WTC11 (cell line): ENCODE results near the gene OGFOD3. TPM values are rescaled to one million over a fixed set of nuclear protein-coding genes. Genes with fewer than 3 reads are reported as not detected.

ENCODE experiments used
- ATAC-seq: fragments of 200-7000 bp; cut with Tn5 transposase; 2 replicates; pipeline ENCODE4 v1.10.0; 2021; ENCODE audit warnings: mild to moderate bottlenecking, moderate library complexity
- CTCF ChIA-PET: fragments of 300-600 bp; sonication (Branson Sonifier 250); formaldehyde crosslinking; loops from one replicate; lab custom pipeline; 2021; ENCODE audit warnings: antibody characterized with exemption; lab: Charles Lee
- POLR2A ChIA-PET: fragments of 350-600 bp; sonication (Branson Sonifier 250); formaldehyde crosslinking; loops from one replicate; lab custom pipeline; 2021; ENCODE audit warnings: antibody characterized with exemption; lab: Charles Lee
- DNase-seq: peaks from one replicate; pipeline ENCODE4 v3.0.0; 2021; ENCODE audit warnings: low spot score
- H3K27ac Mint-ChIP-seq: 2 replicates; pipeline ENCODE4 v1.8.0; 2021; ENCODE audit warnings: mixed read lengths
- H3K27me3 Mint-ChIP-seq: 2 replicates; pipeline ENCODE4 v1.8.0; 2021; ENCODE audit warnings: low read depth, mild to moderate bottlenecking, moderate library complexity, mixed read lengths
- H3K36me3 Mint-ChIP-seq: 2 replicates; pipeline ENCODE4 v1.8.0; 2021; ENCODE audit warnings: mixed read lengths
- H3K4me1 Mint-ChIP-seq: 2 replicates; pipeline ENCODE4 v1.8.0; 2022; ENCODE audit warnings: mixed read lengths
- H3K4me3 Mint-ChIP-seq: 2 replicates; pipeline ENCODE4 v1.8.0; 2021; ENCODE audit warnings: mild to moderate bottlenecking, moderate library complexity, mixed read lengths
- H3K9me3 Mint-ChIP-seq: 2 replicates; pipeline ENCODE4 v1.8.0; 2021; ENCODE audit warnings: mixed read lengths
- CREM ChIP-seq: sonication (generic); formaldehyde crosslinking; IDR thresholded peaks from 2 replicates; pipeline ENCODE4 v1.8.1; 2022; ENCODE audit warnings: mild to moderate bottlenecking, missing genetic modification reagents, moderate library complexity
- ETV6 ChIP-seq: sonication (generic); formaldehyde crosslinking; IDR thresholded peaks from 2 replicates; pipeline ENCODE4 v1.8.1; 2022; ENCODE audit warnings: mild to moderate bottlenecking, missing genetic modification reagents
- HMGA2 ChIP-seq: fragments of 250-450 bp; sonication (Bioruptor Pico); IDR thresholded peaks from 2 replicates; pipeline ENCODE4 v1.4.0; 2021; ENCODE audit warnings: mild to moderate bottlenecking, moderate library complexity
- NFE2L1 ChIP-seq: sonication (generic); formaldehyde crosslinking; IDR thresholded peaks from 2 replicates; pipeline ENCODE4 v1.8.1; 2023; ENCODE audit warnings: missing genetic modification reagents
- NR1H2 ChIP-seq: sonication (generic); formaldehyde crosslinking; IDR thresholded peaks from 2 replicates; pipeline ENCODE4 v1.9.0; 2021; ENCODE audit warnings: mild to moderate bottlenecking, moderate library complexity, missing genetic modification reagents
- OVOL2 ChIP-seq: fragments of 250-450 bp; sonication (Bioruptor Pico); IDR thresholded peaks from 2 replicates; pipeline ENCODE4 v1.9.0; 2021; ENCODE audit warnings: mild to moderate bottlenecking, borderline replicate concordance
- SP1 ChIP-seq: sonication (generic); formaldehyde crosslinking; conservative IDR thresholded peaks from 2 replicates; pipeline ENCODE4 v1.8.1; 2022; ENCODE audit warnings: missing genetic modification reagents
- TCF7 ChIP-seq: sonication (generic); formaldehyde crosslinking; IDR thresholded peaks from 2 replicates; pipeline ENCODE4 v1.8.0; 2022; ENCODE audit warnings: mild to moderate bottlenecking, low read depth, missing genetic modification reagents, moderate library complexity
- TEAD1 ChIP-seq: sonication (generic); formaldehyde crosslinking; IDR thresholded peaks from 2 replicates; pipeline ENCODE4 v1.8.0; 2022; ENCODE audit warnings: mild to moderate bottlenecking, missing genetic modification reagents
- ZNF121 ChIP-seq: sonication (generic); formaldehyde crosslinking; IDR thresholded peaks from 2 replicates; pipeline ENCODE4 v1.8.0; 2023; ENCODE audit warnings: missing genetic modification reagents
- ZNF219 ChIP-seq: sonication (generic); formaldehyde crosslinking; IDR thresholded peaks from 2 replicates; pipeline ENCODE4 v1.8.0; 2023; ENCODE audit warnings: missing genetic modification reagents, mild to moderate bottlenecking, borderline replicate concordance
- ZNF232 ChIP-seq: sonication (generic); formaldehyde crosslinking; IDR thresholded peaks from 2 replicates; pipeline ENCODE4 v1.8.0; 2022; ENCODE audit warnings: mild to moderate bottlenecking, missing genetic modification reagents
- ZNF263 ChIP-seq: sonication (generic); formaldehyde crosslinking; IDR thresholded peaks from 2 replicates; pipeline ENCODE4 v1.8.1; 2022; ENCODE audit warnings: low read depth, mild to moderate bottlenecking, moderate library complexity, missing genetic modification reagents
- ZNF317 ChIP-seq: sonication (generic); formaldehyde crosslinking; IDR thresholded peaks from 2 replicates; pipeline ENCODE4 v1.8.1; 2023; ENCODE audit warnings: low read depth, mild to moderate bottlenecking, moderate library complexity, missing genetic modification reagents, borderline replicate concordance
- ZNF396 ChIP-seq: fragments of 250-450 bp; sonication (Bioruptor Pico); IDR thresholded peaks from 2 replicates; pipeline ENCODE4 v1.8.0; 2021; ENCODE audit warnings: mild to moderate bottlenecking, moderate library complexity, borderline replicate concordance
- ZNF416 ChIP-seq: fragments of 250-450 bp; sonication (Bioruptor Pico); IDR thresholded peaks from 2 replicates; pipeline ENCODE4 v1.9.0; 2021; ENCODE audit warnings: mild to moderate bottlenecking, inconsistent platforms
- ZNF671 ChIP-seq: fragments of 250-450 bp; sonication (Bioruptor Pico); IDR thresholded peaks from 2 replicates; pipeline ENCODE4 v1.8.0; 2021; ENCODE audit warnings: mild to moderate bottlenecking
- total RNA-seq: library from RNA; stranded (reverse); gene quantifications from 3 replicates; pipeline ENCODE4 v1.2.3, GENCODE V29; 2021
- TF ChIP-seq, protein P1 (sequence below): sonication (generic); formaldehyde crosslinking; IDR thresholded peaks from 2 replicates; pipeline ENCODE4 v1.8.0; 2023; ENCODE audit warnings: missing genetic modification reagents
- TF ChIP-seq, protein P2 (sequence below): sonication (generic); formaldehyde crosslinking; IDR thresholded peaks from 2 replicates; pipeline ENCODE4 v1.8.1; 2022; ENCODE audit warnings: low read depth, mild to moderate bottlenecking, moderate library complexity, missing genetic modification reagents, borderline replicate concordance
- TF ChIP-seq, protein P3 (sequence below): sonication (generic); formaldehyde crosslinking; IDR thresholded peaks from 2 replicates; pipeline ENCODE4 v1.8.0; 2022; ENCODE audit warnings: mild to moderate bottlenecking, missing genetic modification reagents
- TF ChIP-seq, protein P4 (sequence below): sonication (generic); formaldehyde crosslinking; IDR thresholded peaks from 2 replicates; pipeline ENCODE4 v1.8.1; 2023; ENCODE audit warnings: mild to moderate bottlenecking, missing genetic modification reagents, moderate library complexity
- TF ChIP-seq, protein P5 (sequence below): sonication (generic); formaldehyde crosslinking; IDR thresholded peaks from 2 replicates; pipeline ENCODE4 v1.8.0; 2022; ENCODE audit warnings: mild to moderate bottlenecking, missing genetic modification reagents
- TF ChIP-seq, protein P6 (sequence below): sonication (generic); formaldehyde crosslinking; IDR thresholded peaks from 2 replicates; pipeline ENCODE4 v1.8.1; 2022; ENCODE audit warnings: low read depth, missing genetic modification reagents, borderline replicate concordance
- TF ChIP-seq, protein P7 (sequence below): sonication (generic); formaldehyde crosslinking; conservative IDR thresholded peaks from 2 replicates; pipeline ENCODE4 v1.8.1; 2022; ENCODE audit warnings: mild to moderate bottlenecking, missing genetic modification reagents

OGFOD3 gene
- total RNA-seq, 1 experiment from 2014 or later = 20.4 TPM

DNA sequence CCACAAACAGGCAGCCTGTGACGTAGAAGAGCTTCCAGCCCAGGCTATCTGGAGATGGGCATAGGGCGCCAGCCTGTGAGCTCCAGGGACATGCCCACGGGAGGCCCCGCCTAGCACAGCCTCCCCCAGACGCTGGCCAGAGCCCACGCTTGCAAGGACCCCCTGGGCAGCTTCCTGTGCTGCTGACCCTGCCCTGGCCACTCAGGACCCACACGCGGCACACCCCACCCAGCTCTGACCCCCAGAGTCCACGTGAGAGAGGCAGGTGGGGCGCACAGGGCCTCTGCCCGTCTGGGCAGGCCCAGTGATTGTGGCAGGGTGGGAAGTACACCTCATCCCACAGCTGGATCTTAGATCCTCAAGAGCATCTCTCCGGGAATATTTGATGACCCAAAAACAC, 28.3 kb upstream of the OGFOD3 start:
- no peak for ATAC-seq
- TF ChIP-seq TCF7 (CRISPR knock-in tag) (no peak), ZNF121 (CRISPR knock-in tag) (no peak), ZNF263 (no peak), ZNF219 (no peak), SP1 (CRISPR knock-in tag) (no peak), ZNF232 (no peak), CREM (CRISPR knock-in tag) (no peak), NFE2L1 (CRISPR knock-in tag) (no peak)
- TF ChIP-seq, protein P1, sequence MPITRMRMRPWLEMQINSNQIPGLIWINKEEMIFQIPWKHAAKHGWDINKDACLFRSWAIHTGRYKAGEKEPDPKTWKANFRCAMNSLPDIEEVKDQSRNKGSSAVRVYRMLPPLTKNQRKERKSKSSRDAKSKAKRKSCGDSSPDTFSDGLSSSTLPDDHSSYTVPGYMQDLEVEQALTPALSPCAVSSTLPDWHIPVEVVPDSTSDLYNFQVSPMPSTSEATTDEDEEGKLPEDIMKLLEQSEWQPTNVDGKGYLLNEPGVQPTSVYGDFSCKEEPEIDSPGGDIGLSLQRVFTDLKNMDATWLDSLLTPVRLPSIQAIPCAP (CRISPR knock-in tag) = no peak
- TF ChIP-seq, protein P2, sequence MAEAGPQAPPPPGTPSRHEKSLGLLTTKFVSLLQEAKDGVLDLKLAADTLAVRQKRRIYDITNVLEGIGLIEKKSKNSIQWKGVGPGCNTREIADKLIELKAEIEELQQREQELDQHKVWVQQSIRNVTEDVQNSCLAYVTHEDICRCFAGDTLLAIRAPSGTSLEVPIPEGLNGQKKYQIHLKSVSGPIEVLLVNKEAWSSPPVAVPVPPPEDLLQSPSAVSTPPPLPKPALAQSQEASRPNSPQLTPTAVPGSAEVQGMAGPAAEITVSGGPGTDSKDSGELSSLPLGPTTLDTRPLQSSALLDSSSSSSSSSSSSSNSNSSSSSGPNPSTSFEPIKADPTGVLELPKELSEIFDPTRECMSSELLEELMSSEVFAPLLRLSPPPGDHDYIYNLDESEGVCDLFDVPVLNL (CRISPR knock-in tag) = no peak
- TF ChIP-seq, protein P3, sequence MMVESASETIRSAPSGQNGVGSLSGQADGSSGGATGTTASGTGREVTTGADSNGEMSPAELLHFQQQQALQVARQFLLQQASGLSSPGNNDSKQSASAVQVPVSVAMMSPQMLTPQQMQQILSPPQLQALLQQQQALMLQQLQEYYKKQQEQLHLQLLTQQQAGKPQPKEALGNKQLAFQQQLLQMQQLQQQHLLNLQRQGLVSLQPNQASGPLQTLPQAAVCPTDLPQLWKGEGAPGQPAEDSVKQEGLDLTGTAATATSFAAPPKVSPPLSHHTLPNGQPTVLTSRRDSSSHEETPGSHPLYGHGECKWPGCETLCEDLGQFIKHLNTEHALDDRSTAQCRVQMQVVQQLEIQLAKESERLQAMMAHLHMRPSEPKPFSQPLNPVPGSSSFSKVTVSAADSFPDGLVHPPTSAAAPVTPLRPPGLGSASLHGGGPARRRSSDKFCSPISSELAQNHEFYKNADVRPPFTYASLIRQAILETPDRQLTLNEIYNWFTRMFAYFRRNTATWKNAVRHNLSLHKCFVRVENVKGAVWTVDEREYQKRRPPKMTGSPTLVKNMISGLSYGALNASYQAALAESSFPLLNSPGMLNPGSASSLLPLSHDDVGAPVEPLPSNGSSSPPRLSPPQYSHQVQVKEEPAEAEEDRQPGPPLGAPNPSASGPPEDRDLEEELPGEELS (CRISPR knock-in tag) = no peak
- TF ChIP-seq, protein P4, sequence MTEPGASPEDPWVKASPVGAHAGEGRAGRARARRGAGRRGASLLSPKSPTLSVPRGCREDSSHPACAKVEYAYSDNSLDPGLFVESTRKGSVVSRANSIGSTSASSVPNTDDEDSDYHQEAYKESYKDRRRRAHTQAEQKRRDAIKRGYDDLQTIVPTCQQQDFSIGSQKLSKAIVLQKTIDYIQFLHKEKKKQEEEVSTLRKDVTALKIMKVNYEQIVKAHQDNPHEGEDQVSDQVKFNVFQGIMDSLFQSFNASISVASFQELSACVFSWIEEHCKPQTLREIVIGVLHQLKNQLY (CRISPR knock-in tag) = no peak
- CTCF ChIA-PET = no interaction called here

DNA sequence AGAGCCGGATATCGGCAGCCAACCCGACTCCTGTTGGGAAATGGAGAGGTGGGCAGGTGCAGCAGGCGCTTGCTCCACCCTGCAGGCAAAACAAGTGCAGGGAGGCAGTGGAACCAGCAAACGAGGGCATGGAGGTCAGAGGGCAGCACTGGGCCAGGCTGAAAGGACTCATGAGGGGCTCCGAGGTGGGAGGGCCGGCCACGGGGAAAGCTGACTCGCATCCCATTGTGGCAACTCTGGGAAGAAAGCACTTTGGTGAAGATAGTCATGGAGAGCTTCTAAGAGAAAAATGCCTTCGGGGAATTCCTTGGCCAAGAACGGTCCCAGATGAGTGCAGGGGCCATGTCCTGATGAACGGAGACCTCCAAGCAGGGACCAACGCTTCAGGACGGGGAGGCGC, 27.7 kb upstream of the OGFOD3 start:
- ChIA-PET CTCF (no interaction called here), POLR2A (no interaction called here)
- peaks cover 3% of the 10 kb centered on the region; the same call in 1 of the 2 replicates for H3K27me3 Mint-ChIP-seq
- peaks cover 14% of the 10 kb centered on the region for H3K4me1 Mint-ChIP-seq
- H3K36me3 Mint-ChIP-seq = peaks cover 7% of the 10 kb centered on the region
- ATAC-seq (no peak), DNase-seq (no peak)
- no peak overlapping the region for H3K4me3 Mint-ChIP-seq
- no peak overlapping the region for H3K27ac Mint-ChIP-seq
- TF ChIP-seq TEAD1 (CRISPR knock-in tag) (no peak), NR1H2 (no peak), ZNF317 (CRISPR knock-in tag) (no peak), ETV6 (CRISPR knock-in tag) (no peak), ZNF416 (CRISPR knock-in tag) (no peak), ZNF121 (CRISPR knock-in tag) (no peak), ZNF671 (CRISPR knock-in tag) (no peak), HMGA2 (CRISPR knock-in tag) (no peak), OVOL2 (CRISPR knock-in tag) (no peak), ZNF396 (CRISPR knock-in tag) (no peak)
- TF ChIP-seq, protein P1 (CRISPR knock-in tag) = no peak
- TF ChIP-seq, protein P5, sequence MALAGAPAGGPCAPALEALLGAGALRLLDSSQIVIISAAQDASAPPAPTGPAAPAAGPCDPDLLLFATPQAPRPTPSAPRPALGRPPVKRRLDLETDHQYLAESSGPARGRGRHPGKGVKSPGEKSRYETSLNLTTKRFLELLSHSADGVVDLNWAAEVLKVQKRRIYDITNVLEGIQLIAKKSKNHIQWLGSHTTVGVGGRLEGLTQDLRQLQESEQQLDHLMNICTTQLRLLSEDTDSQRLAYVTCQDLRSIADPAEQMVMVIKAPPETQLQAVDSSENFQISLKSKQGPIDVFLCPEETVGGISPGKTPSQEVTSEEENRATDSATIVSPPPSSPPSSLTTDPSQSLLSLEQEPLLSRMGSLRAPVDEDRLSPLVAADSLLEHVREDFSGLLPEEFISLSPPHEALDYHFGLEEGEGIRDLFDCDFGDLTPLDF (CRISPR knock-in tag) = no peak
- TF ChIP-seq, protein P6, sequence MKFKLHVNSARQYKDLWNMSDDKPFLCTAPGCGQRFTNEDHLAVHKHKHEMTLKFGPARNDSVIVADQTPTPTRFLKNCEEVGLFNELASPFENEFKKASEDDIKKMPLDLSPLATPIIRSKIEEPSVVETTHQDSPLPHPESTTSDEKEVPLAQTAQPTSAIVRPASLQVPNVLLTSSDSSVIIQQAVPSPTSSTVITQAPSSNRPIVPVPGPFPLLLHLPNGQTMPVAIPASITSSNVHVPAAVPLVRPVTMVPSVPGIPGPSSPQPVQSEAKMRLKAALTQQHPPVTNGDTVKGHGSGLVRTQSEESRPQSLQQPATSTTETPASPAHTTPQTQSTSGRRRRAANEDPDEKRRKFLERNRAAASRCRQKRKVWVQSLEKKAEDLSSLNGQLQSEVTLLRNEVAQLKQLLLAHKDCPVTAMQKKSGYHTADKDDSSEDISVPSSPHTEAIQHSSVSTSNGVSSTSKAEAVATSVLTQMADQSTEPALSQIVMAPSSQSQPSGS (CRISPR knock-in tag) = no peak
- TF ChIP-seq, protein P7, sequence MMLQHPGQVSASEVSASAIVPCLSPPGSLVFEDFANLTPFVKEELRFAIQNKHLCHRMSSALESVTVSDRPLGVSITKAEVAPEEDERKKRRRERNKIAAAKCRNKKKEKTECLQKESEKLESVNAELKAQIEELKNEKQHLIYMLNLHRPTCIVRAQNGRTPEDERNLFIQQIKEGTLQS = no peak
- H3K9me3 Mint-ChIP-seq = peaks cover under 1% of the 10 kb centered on the region

More for the DNA sequence above, 28.3 kb upstream of the OGFOD3 start:
- Mint-ChIP-seq H3K9me3 (peaks cover 6% of the 10 kb centered on the region), H3K36me3 (peaks cover 7% of the 10 kb centered on the region), H3K27me3 (peaks cover 8% of the 10 kb centered on the region), H3K4me3 (no peak overlapping the region), H3K27ac (no peak overlapping the region), H3K4me1 (peaks cover 16% of the 10 kb centered on the region)
- POLR2A ChIA-PET = no interaction called here
- no peak for DNase-seq
